Neural cell (in vitro differentiated cells): ENCODE results near the gene GJA5.
"Not testable (repeated sequence)": the region's sequence is repeated elsewhere in the genome, so short reads cannot be mapped to it uniquely, and the experiment has no call there.

Experiments used
- CTCF ChIP-seq: fragments of 450-650 bp; IDR thresholded peaks from 2 replicates; pipeline ENCODE4 v1.5.1; 2014; ENCODE audit warnings: antibody characterized with exemption, mild to moderate bottlenecking, moderate library complexity; ENCODE audit not compliant: poor library complexity, severe bottlenecking
- EP300 ChIP-seq: fragments of 450-650 bp; conservative IDR thresholded peaks from 2 replicates; pipeline ENCODE4 v1.6.1; 2014; ENCODE audit warnings: antibody characterized with exemption, mild to moderate bottlenecking, moderate library complexity; ENCODE audit not compliant: poor library complexity, severe bottlenecking
- EZH2 ChIP-seq: fragments of 200-600, 300-800 bp; shearing (Covaris generic), sonication (generic); IDR thresholded peaks from 2 replicates; pipeline ENCODE4 v1.6.1; 2014; ENCODE audit warnings: antibody characterized with exemption, low read length, borderline replicate concordance, mild to moderate bottlenecking; ENCODE audit not compliant: insufficient read depth, poor library complexity, severe bottlenecking
- MXI1 ChIP-seq: fragments of 450-650 bp; conservative IDR thresholded peaks from 2 replicates; pipeline ENCODE4 v1.6.1; 2014; ENCODE audit warnings: antibody characterized with exemption, mild to moderate bottlenecking; ENCODE audit not compliant: poor library complexity, severe bottlenecking
- POLR2AphosphoS5 ChIP-seq: IDR thresholded peaks from 2 replicates; pipeline ENCODE4 v1.6.1; 2012
- REST ChIP-seq: IDR thresholded peaks from 2 replicates; pipeline ENCODE4 v1.6.1; 2012; ENCODE audit warnings: borderline replicate concordance
- TAF1 ChIP-seq: IDR thresholded peaks from 2 replicates; pipeline ENCODE4 v1.6.1; 2012; ENCODE audit warnings: low read depth

- not testable (repeated sequence) for TF ChIP-seq EP300, EZH2, POLR2AphosphoS5, CTCF, REST, MXI1, TAF1
Observed at GRCh38 chr1:147734291-147734841, 26.0 kb downstream of the GJA5 start.
